GM21360 (cell line): ENCODE results near the gene FIBP.

Experiments used
- ATAC-seq: cut with Tn5 transposase; IDR thresholded peaks from one replicate; pipeline ENCODE4 v1.9.1; 2021; ENCODE audit warnings: mild to moderate bottlenecking, moderate library complexity; ENCODE audit not compliant: unreplicated experiment

FIBP gene

DNA sequence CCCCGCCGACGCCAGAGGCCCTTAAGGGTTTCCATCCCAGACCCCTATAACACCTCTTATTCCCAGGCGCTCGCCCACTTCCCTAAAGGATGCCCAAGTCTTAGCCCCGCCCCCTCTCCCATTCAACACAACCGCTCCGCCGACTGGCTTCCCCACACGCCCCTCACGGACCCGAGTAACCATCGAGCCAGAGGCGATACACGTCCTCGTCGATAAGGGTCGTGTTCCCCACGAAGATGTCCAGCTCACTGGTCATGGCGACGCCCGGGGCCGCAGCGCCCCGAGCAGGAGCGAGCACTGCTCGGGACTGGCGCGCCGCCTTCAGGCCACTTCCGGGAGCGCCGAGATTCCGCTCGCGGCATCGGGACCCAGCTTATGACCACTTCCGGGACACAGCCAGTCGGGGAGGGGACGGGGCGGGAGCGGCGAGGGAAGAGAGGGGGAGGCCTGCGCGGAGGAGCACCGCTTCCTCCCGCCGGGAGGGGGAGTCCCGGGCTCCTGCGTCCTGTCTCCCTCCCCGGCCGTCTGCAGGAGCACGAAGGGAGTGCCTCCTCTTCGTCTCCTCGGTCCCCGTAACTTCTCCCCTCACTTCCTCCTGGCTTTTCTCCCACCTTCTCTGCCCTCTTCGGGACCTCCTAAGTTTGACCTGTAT lies at the start of gene FIBP:
Gene FIBP, minus strand, starts transcription at position 309 of the 652 bp plus-strand sequence. Its CDS starts 53 bp downstream, at position 256.
- peak; percentile 34 for ATAC-seq

DNA sequence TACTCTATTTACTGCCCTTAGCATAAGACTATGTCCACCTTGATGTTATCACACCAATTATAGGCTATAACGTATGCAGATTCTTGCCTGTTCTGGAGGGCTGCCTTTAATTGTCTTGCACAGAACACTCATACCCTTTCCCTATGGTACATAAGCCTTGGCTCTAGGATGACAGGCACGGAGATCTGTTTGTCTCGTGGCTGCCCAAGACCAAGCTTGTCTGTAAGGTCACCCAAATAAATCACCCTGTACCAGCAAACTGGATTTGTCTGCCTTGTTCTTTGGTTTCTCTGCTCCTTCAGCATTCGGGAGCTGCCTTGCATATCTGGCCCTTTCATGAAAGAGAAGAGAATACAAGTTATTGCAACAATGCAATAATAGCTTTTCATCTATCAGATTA lies 49.5 kb upstream of the FIBP start:
- ATAC-seq: no peak

DNA sequence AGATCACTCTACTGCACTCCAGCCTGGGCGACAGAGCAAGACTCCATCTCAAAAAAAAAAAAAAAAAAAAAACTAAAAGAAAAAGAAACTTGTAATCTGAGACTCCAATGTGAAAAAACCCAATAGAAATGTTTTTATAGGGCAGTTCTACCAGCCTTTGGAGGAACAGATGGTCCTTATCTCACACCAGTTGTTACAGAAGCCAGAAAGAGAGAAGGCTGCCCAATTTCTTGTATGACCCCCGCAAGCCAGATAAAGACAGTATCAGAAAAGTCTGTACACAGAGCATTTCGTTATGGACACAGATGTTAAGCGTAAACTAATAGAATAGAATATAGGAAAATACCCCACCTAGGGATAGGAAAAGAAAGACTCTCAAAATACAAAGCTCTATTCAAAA lies 45.7 kb upstream of the FIBP start:
- no peak for ATAC-seq

DNA sequence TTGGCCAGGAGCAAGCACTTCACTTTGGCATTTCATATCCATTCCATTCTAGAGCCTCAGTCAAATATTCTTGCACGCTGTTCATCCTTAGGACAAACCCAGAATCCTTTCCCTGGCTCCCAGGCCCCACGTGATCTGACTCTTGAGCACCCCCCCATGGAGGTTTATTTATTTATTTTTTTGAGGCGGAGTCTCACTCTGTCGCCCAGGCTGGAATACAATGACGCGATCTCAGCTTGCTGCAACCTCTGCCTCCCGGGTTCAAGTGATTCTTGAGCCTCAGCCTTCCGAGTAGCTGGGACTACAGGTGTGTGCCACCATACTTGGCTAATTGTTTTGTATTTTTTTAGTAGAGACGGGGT lies 44.3 kb upstream of the FIBP start:
- ATAC-seq: no peak

DNA sequence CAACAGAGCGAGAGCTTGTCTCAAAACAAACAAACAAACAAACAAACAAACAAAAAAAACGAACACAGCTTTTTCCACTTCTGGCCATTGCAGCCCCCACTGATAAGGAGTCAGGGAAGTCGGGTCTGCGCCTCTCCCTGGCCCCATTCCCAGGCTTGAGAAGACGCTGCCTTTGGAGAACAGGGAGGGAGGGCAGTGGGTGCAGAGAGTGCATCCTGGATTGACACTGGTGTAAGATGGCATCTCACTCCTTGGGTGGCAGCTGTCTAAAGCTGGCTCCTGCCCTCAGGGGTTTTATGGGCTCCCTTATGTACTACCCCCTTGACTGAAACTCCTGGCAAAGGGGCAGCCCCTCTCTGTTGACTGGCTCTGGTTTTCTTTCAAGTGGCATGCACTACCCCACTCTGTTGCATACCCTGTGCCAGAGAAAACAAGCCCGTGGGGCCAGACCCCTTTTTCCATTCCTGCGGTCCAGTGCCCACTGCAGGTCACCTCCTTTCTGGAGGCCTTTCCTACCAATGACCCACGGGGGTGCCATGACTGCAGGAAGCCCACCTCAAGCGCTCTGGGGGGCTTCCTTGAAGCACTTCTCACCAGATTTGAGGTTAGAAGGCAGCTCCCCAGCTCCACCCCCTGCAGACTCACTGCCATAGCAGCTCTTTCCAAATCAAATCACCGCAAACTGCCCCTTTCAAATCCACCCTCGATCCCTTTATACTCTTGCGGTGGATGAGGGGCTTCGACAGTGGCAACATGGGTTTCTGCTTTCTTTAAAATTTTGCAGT lies 43.7 kb upstream of the FIBP start:
- no peak for ATAC-seq

DNA sequence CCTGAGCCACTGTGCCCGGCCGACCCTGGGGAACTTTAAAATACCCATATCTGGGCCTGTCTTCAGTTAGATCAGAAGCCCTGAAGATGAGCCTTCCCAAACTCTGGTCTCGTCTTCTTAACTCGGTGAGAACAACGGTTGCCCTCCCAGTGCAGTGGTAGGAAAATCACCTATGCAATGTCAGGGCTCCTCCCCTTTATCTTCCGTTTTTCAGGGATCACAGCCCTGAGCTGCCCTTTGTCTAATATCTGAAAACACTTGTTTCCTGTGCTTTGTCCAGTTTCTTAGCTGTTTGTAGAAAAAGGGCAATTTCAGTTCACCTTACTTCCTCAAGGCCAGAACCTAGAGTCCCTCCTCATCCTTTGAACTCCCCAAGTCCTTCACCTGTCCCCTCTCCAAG lies 40.4 kb upstream of the FIBP start:
- ATAC-seq: no peak

DNA sequence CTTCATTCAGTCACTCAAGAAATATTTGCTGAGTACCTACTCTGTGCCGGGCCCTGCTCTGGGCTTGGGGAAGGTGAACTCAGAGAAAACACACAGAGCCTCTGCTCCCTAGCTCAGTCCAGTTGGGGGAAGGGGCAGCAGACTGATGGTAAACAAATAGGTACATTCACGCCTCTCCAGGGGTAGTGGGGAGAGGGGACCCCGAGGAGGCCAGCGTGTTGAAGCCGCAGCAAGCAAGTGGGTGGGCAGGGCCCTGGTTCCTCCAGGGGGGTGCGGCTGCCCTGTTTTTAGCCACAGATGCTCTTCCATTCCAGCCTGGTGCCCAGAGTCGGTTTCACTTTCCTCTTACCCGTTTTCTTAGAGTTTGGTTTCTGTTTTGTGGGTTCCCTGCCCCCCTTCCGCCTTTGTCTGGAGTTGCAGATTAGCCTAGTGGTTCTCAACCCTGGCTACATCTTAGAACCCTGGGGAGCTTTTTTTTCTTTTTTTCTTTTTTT lies 39.7 kb upstream of the FIBP start:
- ATAC-seq: no peak

DNA sequence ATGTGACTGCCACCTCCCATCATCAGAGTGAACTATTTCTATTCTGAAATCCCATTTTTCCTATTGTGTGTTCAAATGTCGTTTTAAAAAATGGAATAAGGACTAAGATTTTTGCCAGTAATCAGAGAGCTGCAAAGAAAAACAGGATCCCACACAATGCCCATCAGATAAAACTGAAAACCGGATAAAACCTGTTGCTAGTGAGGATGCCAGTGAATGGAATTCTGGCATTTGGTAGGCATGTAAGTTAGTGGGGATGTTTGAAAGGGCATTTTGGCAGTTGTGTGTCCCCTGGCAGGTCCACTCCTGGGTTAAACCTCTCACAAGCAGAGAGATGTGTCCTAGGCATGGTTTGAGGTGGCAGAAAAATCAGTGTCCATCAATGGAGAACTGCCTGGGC lies 37.1 kb upstream of the FIBP start:
- ATAC-seq: no peak

DNA sequence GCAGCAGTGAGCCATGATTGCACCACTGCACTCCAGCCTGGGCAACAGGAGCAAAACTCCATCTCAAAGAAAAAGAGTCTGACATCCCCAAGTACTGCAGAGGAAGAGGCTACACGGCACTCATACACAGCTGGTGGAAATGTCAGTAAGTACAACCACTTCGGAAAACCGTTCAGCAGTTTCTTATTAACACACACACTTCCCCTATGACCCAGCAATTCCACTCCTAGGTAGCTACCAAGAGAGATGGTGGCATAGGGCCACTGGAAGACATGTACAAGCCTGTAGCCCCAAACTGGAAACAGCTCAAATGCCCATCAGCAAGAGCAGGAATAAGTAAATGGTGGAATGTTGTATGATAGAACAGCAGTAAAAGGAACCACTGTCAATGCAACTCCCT lies 34.3 kb upstream of the FIBP start:
- no peak for ATAC-seq

DNA sequence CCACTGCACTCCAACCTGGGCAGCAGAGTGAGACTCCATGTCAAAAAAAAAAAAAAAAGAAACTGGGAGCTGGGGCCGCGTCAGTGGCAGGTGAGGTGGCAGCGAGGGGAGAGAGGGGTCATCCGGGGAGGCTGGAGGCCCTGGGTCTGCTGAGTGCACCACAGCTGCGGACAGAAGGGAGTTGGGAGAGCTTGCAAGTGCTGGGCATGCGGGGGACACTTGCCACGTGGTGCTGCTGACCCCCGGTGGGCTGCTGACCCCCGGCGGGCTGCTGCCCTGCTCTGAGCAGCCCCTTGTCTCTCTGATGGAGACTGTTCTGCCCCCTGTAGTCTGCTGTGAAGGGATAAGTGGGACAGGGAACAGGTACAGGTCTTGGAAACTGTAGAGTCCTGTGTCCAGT lies 33.6 kb upstream of the FIBP start:
- ATAC-seq: no peak

DNA sequence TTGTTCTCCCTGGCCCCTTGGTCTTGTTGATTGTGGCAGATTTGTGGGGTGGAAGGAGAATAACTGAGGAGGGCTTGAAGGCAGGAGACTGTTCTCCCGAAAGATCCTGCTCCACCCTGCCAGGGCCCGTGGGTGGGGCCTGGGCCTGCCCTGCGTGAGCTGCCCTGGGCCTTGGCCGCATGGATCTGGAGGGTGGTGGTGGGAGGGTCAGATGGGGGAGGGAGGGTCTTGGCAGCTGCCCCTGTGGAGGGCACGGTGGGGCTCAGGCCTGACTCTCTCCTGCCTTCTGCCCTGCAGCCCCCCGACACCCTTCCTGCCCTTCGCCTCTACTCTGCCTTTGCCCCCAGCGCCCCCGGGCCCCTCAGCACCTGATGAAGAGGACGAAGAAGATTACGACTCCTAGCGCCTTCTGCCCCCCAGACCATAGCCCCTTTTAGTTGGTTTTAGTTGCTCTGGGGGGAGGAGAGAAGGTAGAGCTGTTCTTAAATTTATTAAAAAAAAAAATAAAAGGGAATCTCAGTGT lies 32.8 kb upstream of the FIBP start:
- no peak for ATAC-seq

DNA sequence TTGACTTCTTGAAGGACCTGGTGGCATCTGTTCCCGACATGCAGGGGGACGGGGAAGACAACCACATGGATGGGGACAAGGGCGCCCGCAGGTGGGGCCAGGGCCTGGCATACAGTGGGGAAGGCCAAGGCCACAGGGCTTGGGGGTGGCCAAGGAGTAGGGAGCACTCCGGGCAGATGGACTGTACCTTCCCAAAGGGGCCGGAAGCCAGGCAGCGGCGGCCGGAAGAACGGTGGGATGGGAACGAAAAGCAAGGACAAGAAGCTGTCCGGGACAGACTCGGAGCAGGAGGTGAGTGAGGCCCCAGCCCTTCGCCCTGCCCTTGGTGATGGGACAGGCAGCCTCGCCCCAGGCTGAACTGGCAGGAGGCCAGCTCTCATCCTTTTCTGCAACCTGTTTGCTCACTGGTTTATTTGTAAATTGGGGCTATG lies 32.1 kb upstream of the FIBP start:
- no peak for ATAC-seq

DNA sequence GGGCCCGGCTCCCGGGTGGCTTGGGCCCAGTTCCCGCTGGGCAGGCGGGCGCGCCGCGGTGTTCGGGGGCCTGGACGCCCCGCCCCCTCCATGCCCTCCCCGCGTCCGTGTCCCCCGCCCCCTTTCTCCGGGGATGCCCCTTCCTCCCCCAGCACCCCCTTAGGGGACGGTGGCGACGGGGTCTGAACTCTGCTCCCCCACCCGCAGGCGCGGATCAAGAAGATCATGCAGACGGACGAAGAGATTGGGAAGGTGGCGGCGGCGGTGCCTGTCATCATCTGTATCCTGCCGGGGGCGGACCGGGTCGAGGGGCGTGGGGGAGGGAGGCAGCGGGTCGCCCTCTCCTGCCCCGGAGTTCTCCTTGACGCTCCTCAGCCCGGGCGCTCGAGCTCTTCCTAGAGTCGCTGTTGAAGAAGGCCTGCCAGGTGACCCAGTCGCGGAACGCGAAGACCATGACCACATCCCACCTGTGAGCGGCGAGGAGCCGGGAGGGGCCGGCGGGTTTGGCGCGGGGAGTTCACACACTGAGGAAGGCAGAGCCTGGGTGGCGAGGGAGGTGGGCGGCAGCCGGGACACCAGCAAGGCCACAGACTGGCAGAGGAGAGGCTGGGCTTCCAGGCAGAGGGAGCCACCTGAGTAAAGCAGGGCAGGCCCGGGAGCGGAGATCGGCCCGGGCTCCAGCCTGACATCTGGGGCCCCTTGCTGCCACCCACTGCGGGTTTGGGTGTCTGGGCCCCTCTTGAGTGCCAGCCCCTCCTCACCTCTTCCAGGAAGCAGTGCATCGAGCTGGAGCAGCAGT lies 31.5 kb upstream of the FIBP start:
- peak; percentile 28 for ATAC-seq

DNA sequence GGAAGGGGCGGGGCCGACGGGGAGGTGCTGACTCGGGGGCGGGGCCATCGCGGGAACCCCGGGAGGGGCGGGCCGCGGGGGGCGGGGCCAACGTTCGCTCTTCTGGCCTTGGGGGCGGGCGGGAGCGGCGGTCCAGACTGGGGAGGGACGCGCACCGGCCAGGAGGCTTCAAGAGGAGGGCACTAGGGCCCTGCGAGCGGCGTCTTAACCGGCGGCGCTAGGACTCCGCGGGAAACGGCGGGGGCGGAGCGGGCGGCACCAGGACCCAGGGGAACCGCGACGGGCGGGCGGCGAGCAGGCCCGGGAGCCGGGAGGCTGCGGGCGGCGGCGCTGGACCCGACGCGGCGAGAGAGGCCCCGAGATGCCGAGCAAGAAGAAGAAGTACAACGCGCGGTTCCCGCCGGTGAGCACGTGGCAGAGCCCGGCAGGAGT lies 30.9 kb upstream of the FIBP start, which contains the start of gene DRAP1:
Gene DRAP1, plus strand, starts transcription at position 286 of the 432 bp plus-strand sequence. Its CDS starts 76 bp downstream, at position 362.
- peak; percentile 80 for ATAC-seq

DNA sequence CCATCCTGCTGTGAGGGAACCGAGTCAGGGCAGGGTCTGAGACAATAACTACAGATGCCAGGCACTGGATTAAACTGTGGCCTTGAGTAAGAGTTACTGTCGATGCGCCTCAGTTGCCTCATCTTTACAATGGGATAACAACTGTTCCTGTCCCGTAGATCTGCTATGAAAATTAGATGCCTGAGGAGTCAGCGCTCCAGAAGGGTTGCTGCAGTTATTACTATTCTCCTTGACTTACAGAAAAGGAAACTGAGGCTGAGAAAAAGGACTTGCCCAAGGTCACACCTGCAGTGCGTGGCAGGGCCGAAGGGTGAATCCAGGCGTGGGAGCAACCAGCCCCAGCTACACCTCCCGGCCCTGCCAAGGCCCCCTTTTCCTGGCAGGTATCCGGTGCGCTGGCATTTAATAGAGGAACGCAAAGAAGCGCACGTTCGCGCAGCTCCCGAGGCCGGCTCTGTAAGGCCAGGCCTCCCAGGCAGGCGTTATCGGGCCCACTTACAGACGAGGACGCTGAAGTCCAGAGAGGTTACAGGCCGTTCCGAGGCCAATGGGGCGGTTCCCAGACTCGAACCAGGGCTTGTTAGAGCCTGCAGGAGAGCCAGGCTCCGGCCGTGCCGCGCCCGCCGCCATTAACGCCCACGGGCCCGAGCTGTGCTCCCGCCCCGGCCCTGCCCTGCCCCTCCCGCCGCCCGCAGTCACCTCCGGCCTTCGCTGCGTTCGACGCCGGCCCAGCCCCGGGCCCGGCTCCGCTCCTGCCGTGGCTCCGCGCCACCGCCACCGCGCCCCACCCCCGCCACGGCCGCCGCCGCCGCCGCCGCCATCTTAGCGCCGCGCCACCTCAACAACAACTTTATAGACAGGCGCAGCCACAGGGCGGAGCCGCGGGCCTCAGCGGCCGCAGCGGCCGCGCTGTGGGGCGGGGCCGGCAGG lies 30.2 kb upstream of the FIBP start, which contains the start of gene C11orf68:
Gene C11orf68, minus strand, starts transcription at position 852 of the 930 bp plus-strand sequence. Its CDS starts 31 bp downstream, at position 821.
- ATAC-seq: peak; percentile 45

DNA sequence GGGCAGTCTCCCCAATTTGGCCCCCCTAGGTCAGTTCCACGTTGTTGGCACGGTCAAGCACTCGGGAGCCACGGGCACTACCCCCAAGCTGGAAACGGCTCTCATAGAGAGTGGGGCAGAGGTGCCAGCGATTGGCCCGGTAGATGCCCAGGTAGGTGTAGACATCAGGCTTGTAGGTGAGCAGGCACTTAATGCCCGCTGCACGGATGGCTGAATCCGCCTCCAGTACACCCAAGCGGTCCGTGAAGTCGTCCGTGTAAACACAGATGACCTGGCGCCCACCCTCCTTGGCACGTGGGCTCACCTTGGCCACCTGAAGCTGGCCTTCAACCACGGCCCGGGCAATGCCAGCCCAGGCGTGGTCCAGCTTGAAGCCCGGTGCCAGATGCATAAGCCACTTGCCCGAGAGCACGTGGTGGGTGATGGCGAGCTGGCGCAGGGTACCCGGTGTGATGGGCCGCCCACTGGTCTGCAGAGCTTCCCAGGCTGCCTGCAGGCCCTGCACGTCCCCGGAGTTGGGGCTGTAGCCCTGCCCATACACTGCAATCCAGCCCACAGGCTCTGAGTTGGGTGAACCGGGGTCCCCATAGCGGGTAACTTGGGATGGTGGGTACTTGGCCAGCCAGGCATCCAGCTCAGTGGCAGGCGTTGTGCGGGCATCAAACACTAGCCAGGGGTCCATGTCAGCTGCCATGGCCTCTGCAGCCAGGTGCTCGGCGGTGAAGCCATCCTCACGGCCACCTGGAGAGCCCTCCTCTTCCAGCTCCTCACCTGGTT lies 29.4 kb upstream of the FIBP start:
- ATAC-seq: no peak

DNA sequence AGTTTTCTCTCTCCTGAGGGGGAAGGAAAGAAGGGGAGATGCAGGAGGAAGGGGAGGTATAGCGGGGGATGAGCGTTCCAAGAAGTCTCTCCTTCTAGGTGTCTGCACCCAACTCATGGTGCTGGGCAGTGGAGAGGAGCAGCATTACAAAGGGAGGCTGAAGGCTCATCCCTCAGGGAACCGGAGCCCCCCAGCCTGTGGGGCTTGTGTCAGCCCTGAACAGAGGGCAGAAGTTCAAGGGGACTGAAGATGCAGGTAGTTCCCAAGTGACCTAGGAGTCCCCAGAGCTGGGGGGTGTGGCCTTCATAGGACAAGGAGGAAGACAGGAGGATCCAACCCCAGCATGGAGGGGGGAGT lies 28.8 kb upstream of the FIBP start:
- no peak for ATAC-seq

DNA sequence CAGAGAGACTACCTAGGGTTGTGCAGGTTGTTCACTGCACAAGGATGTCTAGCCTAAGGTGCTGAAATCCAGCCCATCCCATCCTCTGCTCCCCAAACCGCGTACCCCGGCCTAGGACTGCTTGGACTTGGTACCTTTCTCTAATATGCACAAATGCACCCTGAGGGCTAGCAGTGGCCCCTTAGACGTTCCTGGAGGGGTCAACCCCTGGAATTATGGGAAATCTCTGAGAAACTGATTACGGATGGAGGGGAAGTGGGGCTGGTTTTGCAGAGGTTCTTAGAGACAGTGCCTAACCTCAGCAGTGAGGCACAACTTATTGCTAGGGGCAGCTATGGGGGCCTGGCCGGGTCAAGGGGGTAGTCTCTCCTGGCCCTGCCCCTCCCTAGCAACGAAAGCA lies 28.1 kb upstream of the FIBP start:
- ATAC-seq: no peak

DNA sequence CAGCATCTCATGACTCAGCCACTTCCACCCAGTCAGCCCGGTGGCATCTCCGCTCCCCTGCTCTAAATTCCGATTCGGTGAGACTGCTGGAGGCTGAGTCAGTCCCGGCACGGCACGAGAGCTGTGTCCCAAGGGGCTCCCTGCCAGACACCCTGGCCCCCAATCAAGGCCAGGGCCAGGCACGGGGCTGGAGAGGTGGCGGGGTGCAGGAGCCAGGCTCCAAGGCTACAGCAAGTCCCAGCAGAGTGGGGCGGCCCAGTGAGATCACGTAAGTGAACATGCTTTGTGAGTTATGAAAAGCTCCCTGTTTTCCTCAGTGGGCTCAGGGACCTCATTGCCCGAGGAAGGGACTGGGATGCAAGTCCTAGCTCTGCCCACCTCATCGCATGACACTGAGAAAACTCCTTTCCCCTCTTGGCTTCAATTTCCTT lies 27.6 kb upstream of the FIBP start:
- ATAC-seq: no peak
